HG02759 (cell line): ENCODE results near the gene KCTD17.

Experiments
- ATAC-seq: cut with Tn5 transposase; IDR thresholded peaks from one replicate; pipeline ENCODE4 v1.9.1; 2021; ENCODE audit warnings: mild to moderate bottlenecking, moderate library complexity; ENCODE audit not compliant: unreplicated experiment

The KCTD17 gene

DNA sequence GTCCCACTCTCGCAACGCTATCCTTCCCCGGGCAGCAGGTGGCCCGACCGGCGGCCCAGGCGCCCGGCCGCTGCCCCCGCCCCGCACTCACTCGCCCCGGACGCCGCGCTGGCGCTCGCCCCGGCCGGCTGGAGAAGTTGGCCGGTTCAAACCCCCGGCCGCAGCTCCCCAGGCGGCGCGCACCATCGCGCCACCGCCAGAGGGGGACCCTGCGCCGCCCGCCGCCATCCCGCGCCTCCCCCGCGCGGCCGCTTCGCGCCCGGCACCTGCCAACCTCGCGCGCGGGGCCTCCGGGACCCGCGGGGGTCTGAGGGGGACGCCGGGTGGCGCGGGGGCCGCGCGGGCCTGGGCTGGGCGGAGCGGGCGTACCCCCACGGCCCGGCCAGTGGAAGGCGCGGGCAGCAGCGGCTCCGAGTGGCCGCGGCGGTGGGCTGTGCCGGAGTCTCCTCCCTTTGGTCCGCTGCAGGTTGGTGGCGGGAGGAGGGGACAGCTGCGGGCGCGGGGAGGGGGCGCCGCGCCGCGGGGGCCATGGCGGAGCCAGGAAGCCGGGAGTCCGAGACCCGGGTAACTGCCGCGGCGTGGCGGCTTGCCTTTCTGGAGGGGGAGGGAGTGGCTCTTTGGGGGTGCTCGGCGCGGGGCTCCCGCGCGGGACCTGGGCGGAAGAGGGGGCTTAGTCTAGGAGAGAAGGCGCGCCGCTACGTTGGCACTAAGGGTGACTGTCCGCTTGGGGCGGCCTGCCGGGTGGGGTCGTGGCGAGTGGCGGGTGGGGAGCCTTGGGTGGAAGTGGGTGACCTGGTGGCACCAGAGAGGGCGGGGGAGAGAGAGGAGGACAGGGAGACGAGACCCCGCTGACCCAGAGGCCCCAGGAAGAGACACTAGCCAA lies 32.0 kb upstream of the KCTD17 start, which contains the start of the genes MPST and TST:
TSS of gene MPST (plus strand) at position 434 of the 883 bp plus-strand sequence. CDS start at position 529, 95 bp downstream.
TSS of gene TST (minus strand) at position 139 of the 883 bp plus-strand sequence. CDS start 715 bp downstream, outside the sequence.
- peak; percentile 72 for ATAC-seq

DNA sequence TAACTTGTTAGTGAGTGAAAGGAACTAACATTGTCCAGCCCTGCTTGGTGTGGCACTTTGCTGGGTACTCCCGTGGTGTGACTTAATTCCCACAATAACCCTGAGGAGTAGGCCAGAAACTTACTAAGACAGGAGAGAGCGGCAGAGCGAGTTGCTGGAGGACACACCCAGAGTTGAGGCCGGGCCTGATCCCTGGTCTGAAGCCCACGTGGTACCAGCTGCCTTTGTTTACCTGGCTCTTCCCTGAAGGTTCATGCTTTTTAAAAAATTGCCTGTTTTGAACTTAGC lies 31.4 kb upstream of the KCTD17 start:
- no peak for ATAC-seq

DNA sequence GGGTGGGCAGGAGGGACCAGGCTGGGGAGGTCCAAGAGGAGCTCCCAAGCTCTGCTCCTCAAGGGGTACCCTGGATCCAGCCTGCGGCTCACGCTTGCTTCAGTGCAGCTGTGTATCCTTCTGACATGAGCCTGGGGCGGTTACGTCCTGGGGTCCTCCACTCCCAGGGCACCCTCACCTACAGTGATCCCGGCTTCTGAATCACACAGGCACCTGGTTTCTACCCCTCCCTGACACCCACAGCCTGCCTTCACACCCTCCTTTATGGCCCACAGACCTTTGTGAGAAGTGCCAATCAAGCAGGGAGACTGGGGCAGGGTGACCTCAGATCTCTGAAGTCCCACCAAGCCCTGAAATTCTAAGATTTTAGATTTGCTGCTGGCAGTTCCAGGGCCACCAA lies 30.5 kb upstream of the KCTD17 start:
- ATAC-seq: no peak

DNA sequence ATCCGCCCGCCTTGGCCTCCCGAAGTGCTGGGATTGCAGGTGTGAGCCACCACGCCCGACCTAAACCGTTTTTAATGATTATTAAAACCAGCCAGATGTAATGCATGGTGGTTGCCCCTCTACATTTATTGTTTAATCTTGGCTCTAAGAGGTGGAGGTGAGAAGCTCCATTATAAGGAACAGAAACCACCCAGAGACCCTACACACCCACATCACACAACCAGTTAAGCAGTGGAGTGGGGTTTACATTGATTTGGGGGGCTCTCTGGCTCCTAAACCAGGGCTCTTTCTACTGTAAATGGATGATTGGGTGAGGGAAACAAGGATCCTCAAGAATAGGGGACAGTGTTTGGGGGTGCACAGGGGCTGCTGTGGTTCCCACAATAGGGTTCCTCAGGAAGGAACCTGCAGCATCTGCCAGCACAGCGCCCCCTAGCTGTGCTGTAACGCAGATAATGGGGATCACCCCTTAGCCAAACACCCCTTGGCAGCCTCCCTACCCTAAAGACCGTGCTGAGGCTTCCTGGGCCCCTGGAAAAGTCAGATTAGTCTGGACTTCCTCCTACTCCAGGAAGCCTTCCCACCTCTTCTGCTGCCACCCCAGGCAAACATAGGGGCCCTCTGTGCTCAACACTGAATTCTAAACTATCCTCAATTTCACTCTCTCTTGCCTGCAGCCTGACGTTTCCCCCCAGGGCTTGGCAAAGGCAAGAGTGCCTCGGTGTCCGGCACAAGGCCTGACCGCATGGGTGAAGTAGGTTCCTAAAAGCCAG lies 29.6 kb upstream of the KCTD17 start:
- ATAC-seq: no peak

DNA sequence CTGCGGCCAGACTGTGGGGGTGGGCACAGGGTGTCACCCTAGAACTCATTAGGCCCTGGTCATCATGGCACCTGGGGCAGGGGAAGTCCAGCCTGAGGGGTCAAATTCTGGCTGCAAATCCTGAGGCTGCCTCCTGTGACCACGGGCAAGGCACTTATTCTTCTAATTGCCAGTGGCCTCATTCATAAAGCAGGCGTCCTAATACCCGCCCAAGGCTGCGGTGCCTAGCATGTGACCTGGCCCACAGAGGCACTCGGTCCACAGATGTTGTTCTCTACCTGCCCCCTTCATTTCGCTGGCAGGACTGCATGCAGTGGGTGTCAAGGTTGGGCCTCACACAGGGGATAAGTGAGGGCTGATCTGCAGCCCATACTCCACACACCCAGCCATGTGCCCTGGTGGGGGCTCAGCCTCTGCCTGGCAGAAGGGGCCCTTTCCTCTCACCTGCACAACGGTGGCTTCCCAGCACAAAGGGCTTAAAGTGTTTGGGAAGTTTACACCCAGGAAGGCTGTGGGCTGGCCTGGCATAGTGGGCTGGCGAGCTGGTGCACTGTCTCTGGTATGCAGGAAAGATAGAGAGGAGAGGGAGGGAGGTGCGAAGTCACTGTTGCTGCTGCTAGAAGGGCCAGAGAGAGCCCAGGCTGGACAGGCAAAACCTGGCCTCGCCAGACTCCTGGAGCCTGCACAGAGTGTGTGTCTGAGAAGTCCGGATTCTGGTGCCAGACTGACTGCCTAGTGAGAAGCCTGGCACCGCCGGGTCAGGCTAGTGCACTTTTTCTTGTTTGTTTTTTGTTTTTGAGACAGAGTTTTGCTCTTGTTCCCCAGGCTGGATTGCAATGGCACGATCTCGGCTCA lies 28.8 kb upstream of the KCTD17 start:
- ATAC-seq: no peak

DNA sequence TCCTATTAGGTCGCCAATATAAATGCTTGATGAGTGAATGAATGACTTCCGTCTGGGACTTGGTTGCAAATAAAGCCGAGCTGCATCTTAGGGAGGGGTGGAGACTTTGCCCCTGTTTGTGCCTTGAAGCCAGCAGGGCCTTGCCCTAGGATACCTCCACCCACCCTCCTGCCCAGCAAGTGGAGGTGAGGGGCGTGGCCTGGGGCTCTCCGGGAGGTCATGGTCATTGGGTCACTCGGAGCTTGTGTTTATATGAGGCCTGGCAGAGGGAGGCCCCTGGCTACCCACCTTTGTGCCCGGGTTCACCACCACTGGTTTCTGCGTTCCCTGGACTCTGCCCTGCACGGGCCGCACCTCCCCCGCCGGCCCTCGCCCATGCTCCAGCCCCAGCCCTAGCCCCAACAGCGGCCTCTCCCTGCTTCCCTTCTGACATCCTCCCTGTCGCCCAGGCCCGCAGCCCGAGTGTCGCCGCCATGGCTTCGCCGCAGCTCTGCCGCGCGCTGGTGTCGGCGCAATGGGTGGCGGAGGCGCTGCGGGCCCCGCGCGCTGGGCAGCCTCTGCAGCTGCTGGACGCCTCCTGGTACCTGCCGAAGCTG lies 27.7 kb upstream of the KCTD17 start:
- no peak for ATAC-seq

DNA sequence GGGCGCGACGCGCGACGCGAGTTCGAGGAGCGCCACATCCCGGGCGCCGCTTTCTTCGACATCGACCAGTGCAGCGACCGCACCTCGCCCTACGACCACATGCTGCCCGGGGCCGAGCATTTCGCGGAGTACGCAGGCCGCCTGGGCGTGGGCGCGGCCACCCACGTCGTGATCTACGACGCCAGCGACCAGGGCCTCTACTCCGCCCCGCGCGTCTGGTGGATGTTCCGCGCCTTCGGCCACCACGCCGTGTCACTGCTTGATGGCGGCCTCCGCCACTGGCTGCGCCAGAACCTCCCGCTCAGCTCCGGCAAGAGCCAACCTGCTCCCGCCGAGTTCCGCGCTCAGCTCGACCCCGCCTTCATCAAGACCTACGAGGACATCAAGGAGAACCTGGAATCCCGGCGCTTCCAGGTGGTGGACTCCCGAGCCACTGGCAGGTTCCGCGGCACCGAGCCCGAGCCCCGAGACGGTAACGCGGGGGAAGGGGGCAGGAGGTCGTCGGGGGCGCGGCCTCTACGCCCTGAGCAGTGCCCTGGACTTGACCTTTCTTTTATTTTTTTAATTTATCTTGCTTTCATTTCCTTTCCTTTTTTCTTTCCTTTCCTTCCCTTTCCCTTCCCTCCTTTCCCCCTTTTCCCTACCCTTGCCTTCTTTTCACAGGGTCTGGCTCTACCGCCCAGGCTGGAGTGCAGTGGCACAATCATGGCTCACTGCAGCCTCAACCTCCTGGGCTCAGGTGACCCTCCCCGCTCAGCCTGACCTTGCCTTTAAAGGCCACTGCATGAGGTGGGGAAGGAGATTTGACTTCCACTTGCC lies 27.0 kb upstream of the KCTD17 start:
- ATAC-seq: no peak

DNA sequence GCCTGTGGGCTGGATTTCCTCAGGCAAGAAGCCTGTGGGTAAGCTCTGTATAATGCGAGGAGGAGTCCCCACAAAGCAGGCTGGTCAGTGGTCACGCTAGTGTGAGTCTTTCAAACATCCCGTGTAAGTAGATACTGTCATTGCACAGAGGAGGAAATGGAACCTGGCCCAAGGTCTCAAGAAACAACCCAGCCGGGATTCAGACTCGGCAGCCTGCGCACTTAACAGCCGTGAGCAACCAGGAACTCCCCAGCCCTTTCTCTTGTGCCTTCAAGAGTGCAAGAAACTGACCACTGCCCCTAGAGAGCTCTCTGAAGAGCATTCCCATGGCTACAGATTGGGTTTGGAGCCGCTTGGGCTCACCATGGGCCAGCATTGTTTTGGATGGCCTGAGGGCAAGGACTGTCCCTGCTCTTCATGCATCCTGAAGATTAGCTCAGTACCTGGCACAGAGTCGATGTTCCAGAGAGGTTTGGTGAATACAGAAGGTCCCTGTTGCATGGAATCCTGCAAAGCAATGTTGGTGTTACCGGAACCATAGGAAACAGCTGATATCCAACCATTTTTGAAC lies 26.0 kb upstream of the KCTD17 start:
- ATAC-seq: no peak

DNA sequence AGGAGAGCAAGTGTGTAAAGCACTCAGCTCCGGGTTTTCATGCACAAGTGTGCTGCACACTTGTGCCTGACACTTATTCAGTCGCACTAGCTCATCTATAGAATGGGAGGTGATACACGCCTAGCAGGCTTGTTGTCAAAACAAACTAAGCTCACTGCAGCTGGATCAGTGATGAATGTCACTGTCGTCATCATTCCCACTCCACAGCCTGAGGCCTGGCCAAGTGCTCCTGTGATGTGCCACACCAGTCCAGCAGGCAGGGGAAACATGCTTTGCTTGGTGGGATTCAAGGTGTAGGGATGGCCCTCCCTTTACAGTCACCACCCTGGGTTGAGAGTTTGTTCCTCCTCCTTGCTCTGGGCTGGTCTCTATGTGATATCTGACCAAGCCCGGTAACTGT lies 25.2 kb upstream of the KCTD17 start:
- ATAC-seq: no peak

DNA sequence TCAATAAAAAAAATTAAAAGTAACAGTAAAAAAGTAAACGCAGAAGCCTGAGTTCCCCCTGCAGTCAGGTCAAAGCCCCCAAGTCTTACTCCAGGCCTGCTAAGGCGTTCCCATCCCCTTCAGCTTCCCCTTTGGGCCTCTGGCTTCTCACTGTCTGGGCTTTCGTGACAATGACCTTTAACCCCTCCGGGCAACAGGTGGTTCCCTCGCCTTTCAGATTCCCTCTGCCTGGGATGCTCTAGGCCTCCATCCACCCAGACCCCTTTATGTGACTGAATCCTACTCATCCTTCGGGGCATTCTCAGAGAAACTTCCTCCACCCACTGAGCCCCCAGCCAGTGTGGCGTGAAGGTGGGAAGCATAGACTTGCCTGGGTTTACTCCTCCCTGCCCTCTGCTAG lies 24.0 kb upstream of the KCTD17 start:
- no peak for ATAC-seq

DNA sequence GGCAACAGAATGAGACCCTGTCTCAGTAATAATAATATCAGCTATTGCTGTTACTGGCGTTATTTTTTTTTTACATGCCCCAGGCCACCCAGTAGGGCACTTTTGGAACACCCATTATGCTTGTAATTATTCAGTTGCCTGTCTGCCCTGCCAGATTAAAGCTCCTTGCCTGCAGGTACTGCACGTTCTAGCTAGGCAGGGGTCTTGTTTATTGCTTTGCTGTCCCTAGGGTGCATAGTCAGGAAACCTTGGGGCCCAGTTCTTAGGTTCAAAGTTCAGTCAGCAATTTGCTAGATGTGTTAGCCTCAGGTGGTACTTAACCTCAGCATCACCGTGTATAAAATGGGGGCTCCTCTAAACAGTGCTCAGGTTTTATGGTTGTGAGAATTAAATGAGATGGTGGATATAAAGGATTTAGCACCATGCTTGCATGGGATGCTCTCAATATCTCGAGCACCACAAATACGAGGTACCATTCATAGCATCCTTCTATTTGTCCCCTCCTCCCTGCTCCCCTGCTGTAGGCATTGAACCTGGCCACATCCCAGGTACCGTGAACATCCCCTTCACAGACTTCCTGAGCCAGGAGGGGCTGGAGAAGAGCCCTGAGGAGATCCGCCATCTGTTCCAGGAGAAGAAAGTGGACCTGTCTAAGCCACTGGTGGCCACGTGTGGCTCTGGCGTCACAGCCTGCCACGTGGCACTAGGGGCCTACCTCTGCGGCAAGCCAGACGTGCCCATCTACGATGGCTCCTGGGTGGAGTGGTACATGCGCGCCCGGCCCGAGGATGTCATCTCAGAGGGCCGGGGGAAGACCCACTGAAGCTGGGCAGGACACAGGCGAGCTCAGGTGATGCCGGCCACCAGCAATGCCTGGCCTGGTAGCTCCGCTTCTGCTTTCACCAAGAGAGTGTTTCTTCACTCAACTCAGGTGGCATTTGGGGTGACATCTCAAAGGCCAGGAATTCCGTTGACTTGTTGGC lies 22.6 kb upstream of the KCTD17 start:
- ATAC-seq: no peak

DNA sequence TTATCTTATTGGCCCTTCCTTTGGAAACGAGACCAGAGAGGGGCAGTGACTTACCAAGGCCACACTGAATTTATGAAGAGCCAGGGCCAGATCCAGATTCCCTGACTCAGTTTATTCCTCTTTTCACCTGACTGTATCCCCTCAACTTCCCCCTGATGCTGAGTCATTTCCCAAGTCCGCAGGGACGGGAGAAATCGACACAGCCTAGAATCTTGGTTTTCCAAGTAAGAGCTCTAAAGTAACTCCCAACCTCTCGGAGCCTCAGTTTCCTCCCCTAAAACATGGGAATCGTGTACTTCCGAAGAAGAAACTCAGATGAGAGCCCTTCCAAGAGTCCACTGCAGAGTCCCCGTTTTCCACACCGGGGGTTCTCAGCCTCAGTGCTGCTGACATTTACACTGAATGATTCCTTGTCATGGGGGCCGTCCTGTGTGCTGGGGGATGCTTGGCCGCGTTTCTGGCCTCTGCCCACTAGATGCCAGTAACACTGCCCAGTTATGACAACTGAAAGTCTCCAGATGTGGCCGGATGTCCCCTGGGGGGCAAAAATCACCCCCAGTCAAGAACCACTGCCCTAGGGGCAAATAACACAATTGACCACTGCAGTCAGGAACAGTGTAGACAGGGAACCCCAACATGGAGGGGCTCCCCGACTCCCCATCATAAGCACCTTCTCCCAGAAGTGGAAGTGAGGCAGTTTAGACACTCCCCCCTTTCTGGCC lies 20.8 kb upstream of the KCTD17 start:
- no peak for ATAC-seq

DNA sequence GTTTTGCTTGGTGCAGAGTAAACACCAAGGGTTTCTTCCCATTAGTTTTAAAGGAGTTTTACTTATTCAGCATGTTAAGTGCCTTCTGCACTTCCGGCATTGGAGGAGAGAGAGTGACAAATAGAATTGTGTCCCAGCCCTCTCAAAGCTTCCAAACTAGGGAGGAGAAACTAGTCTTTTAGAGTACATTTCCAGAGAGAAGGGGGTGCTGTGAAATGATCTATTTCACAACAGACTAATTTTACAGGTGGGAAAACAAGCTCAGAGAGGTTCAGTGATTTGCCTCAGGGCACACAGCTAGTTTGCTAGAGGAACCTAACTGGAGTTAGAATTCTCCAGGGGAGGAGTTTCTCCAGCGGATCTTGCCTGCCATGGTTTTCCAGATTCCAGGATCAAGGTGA lies 19.4 kb upstream of the KCTD17 start:
- no peak for ATAC-seq

DNA sequence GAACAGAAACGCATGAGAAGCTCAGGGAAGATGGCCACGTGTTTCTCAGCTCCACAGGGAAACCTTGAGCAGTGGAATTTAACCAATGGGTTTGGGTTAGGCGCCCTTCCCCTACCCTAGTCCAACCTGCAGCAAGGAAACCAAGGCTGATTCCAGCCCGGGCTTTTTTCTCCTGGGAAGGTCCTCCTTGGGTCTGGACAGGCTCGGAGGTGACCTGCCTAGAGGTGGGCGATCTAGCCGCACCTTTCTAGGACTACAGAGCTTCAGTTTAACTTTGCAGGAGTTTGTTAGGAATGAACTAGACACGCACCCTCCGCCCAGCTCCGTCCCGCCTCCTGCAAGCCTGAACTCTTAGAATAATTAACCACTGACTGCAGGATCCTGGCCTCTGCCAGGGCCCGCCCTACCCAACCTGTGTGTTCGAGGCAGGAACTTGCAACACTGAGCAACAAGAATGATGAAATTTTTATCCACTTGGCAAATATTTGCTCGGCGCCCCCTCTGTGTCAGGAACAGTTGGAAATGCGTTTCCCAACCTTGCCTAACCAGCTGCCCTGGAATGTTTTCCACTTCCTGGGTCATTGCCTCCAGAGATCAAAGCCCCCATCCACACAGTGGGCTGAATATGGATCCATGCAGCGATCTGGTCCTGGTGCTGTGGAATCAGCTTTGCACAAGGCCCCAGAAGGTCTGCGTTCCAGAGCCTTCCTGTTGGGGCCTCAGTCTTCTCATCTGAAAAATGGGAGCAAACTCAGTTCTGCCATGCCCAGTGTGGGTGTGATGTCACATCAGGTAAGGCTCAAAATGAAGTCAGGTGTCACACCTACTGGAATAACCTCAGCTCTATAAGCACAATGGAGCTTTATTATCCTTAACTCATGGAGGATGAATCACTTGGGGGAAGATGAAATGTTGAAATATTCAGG lies 18.7 kb upstream of the KCTD17 start:
- ATAC-seq: no peak

DNA sequence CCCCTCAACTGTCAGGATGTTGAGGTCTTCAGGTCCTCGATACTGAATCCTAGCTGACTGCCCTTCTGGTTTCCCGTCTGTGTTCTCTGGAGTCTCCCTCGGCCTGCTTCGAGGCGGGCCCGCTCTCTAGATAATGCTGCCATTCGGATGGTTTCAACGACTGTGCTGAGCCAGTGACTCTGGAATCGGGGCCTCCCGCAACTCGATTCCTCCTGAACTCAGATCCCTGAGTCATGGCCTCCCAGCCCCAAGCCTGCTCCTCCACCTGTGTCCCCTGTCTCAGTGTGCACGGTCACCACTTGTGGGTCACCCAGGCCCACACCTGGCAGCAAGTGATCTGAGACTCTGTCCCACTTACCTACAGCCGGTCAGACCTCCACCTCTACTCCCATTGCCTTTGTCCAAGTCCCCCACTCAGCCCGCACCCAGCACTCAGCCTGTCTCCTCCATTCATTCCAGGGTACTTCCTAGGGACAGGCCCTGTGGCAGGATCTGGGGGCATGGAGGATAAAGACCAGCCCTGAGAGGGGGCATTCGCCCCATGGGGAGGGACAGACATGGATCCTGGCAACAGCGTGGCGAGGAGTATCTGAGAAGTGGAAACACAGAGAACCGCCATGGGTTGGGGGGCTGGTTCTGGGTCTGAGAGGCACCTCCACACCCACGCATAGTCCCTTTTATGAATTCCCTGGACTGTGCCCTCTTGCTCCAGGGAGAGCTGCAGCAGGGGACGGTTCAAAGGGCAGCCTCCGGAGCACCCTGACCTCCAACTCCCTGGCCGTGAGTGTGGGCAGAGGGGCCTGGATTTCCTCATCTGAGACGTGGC lies 17.7 kb upstream of the KCTD17 start:
- ATAC-seq: no peak
